GM12801 (cell line): ENCODE results near the gene TMEM184B.

Experiments
- CTCF ChIP-seq: IDR thresholded peaks from one replicate; pipeline ENCODE4 v1.5.1; 2011; ENCODE audit warnings: control low read depth; ENCODE audit not compliant: insufficient read length; ENCODE audit errors: extremely low read depth

Gene TMEM184B

GRCh38 chr22:38173641-38173906 lies 99.2 kb downstream of the TMEM184B start:
- no peak for TF ChIP-seq CTCF

- TF ChIP-seq CTCF = no peak
Measured at GRCh38 chr22:38172832-38173640, 99.8 kb downstream of the TMEM184B start.

- no peak for TF ChIP-seq CTCF
Measured at GRCh38 chr22:38171927-38172831, 100.6 kb downstream of the TMEM184B start.

- TF ChIP-seq CTCF = no peak
Measured at GRCh38 chr22:38170469-38170868, 102.3 kb downstream of the TMEM184B start.
